GM23248 (cell line): ENCODE measurements around the gene MMRN1.

Experiments used
- EZH2 ChIP-seq: fragments of 200-600 bp; sonication (generic); IDR thresholded peaks from 2 replicates; pipeline ENCODE4 v1.6.1; 2018; ENCODE audit warnings: antibody characterized with exemption, mild to moderate bottlenecking; ENCODE audit not compliant: insufficient read depth, poor library complexity, severe bottlenecking
- EZH2phosphoT487 ChIP-seq: fragments of 200-600 bp; sonication (generic); IDR thresholded peaks from 2 replicates; pipeline ENCODE4 v1.6.1; 2018; ENCODE audit warnings: antibody characterized with exemption, moderate library complexity, mild to moderate bottlenecking, low read depth; ENCODE audit not compliant: insufficient read depth

GRCh38 chr4:90002441-90003062 is 107.9 kb downstream of the MMRN1 start:
- no peak for TF ChIP-seq EZH2
- TF ChIP-seq EZH2phosphoT487: no peak
